Skeletal muscle tissue (tissue), 4 donors: ENCODE data around the gene HAUS5. TPM values are rescaled to one million over a fixed set of nuclear protein-coding genes. Genes with fewer than 3 reads are reported as not detected.
"Not testable (repeated sequence)": the region's sequence is repeated elsewhere in the genome, so short reads cannot be mapped to it uniquely, and the experiment has no call there.

Source experiments
- H3K27ac ChIP-seq: one replicate; pipeline ENCODE4 v1.7.0; 2013; ENCODE audit warnings: mild to moderate bottlenecking, low read depth, low read length, inconsistent platforms
- H3K27me3 ChIP-seq, 3 donors: one replicate each; pipeline ENCODE4 v1.7.0; 2013; ENCODE audit warnings: low read length in 3 of 3; ENCODE audit not compliant: control insufficient read depth in 3 of 3, insufficient read depth in 3 of 3
- H3K36me3 ChIP-seq, 3 donors: one replicate each; pipeline ENCODE4 v1.7.0; 2013; ENCODE audit warnings: low read length in 3 of 3; ENCODE audit not compliant: control insufficient read depth in 3 of 3, insufficient read depth in 3 of 3
- H3K4me1 ChIP-seq, 3 donors: one replicate each; pipeline ENCODE4 v1.7.0; 2013; ENCODE audit warnings: low read length in 3 of 3, mild to moderate bottlenecking in 3 of 3; ENCODE audit not compliant: control insufficient read depth in 3 of 3, insufficient read depth in 3 of 3
- H3K4me3 ChIP-seq, 3 donors: one replicate each; pipeline ENCODE4 v1.7.0; 2013; ENCODE audit warnings: low read length in 3 of 3
- H3K9ac ChIP-seq, 3 donors: one replicate each; pipeline ENCODE4 v1.7.0; 2013; ENCODE audit warnings: low read length in 3 of 3, mild to moderate bottlenecking in 3 of 3, moderate library complexity in 2 of 3, low read depth in 1 of 3
- H3K9me3 ChIP-seq, 3 donors: one replicate each; pipeline ENCODE4 v1.7.0; 2013; ENCODE audit warnings: low read length in 3 of 3; ENCODE audit not compliant: control insufficient read depth in 3 of 3
- total RNA-seq: library from RNA; depleted of rRNA; stranded (reverse); fragments of >200 nt; gene quantifications from one replicate; pipeline ENCODE4 v1.2.3, GENCODE V29; 2014
- donor health status: Osteomylitis.

HAUS5 gene
- total RNA-seq, 1 donor from 2014 or later = 5.7 TPM

DNA sequence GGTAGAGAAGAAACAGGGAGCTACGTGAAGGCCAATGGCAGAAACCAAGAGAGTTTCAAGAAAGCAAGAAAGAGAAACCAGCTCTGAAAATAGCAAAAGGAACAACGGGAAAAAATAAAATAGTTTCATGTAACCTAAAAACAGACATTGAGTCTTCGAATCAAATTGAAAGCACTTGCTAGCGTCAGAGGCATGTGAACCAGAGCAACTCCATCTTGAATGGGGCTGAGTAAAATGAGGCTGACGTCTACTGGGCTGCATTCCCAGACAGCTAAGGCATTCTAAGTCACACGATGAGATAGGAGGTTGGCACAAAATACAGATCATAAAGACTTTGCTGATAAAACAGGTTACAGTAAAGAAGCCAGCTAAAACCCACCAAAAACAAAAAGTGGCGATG, 33.8 kb upstream of the HAUS5 start:
- Histone ChIP-seq H3K27ac (no peak overlapping the region), H3K27me3 (peaks cover 0 to 4% (median 0%) of the 10 kb centered on the region in 3 donors), H3K4me1 (no peaks in the 10 kb centered on the region), H3K9ac (no peak overlapping the region), H3K9me3 (peaks cover 7 to 14% (median 11%) of the 10 kb centered on the region in 3 donors), H3K4me3 (no peak overlapping the region), H3K36me3 (no peaks in the 10 kb centered on the region)

DNA sequence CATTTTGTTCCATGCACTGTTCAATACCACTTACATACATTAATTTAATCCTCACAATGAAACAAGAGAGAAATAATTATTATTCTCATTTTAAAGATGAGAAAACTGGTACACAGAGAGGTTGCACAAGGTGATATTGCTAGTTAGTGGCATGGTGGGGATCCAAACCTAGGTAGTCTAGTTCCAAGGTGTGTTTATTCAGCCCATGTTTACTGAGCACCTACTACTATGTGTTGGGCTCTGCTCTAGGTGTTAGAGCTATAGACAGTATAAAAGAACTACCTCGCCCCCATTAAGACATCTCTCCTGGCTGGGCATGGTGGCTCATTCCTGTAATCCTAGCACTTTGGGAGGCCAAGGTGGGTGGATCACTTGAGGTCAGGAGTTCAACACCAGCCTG, 29.8 kb upstream of the HAUS5 start:
- Histone ChIP-seq H3K27me3 (peaks cover 10 to 19% (median 16%) of the 10 kb centered on the region in 3 donors), H3K36me3 (no peaks in the 10 kb centered on the region), H3K9ac (no peak overlapping the region)

DNA sequence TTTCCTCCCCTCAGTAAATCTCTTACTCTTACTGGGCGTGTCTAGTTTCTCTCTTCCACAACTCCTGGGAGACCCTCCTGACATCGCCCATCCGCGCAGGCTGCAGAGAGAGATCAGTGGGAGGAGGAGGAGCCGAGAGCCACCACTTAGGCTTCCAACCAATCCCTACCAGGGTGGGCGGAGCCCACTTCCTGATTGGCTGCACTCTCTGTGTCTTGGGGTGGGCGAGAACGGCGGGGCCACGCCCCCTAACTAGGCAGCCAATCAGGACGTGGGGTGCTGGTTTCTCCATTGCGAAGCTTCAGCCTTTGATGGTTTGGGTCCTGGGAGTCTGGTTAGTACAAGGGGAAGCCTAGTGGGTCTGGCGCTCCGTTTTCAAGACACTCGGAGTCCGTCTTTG, 26.7 kb upstream of the HAUS5 start, which contains the start of gene PMIS2:
Gene PMIS2, plus strand, starts transcription at position 326 of the 400 bp plus-strand sequence. CDS start 87 bp downstream, outside the sequence.
- Histone ChIP-seq H3K36me3 (no peaks in the 10 kb centered on the region), H3K27ac (no peak within 1 kb of the TSS), H3K9ac (no peak within 1 kb of the TSS), H3K27me3 (peaks cover 10 to 19% (median 16%) of the 10 kb centered on the region in 3 donors), H3K4me1 (no peaks in the 10 kb centered on the region), H3K9me3 (no peaks in the 10 kb centered on the region), H3K4me3 (no peak within 1 kb of the TSS)

More for the DNA sequence above, 29.8 kb upstream of the HAUS5 start:
- Histone ChIP-seq H3K4me3 (no peak overlapping the region), H3K4me1 (no peaks in the 10 kb centered on the region), H3K27ac (no peak overlapping the region), H3K9me3 (no peaks in the 10 kb centered on the region)

DNA sequence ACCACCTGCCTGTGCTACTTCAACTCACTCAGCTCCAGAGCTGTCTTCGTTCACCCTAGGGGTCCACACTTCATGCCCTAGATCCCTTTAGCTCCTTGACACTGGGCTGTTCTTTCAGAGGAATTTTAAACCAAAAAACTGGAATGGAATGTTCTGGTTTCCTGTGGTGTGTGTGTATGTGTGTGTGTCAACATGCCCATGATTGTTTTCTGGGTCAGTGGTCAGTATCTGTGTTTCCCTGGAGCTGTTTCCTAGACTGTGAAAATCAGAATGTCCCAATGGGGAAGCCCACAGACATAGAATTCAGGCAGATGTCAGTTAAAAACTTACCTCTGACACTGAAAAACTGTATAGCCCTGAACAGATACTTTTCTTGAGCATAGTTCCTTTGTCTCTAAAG, 25.2 kb upstream of the HAUS5 start:
- H3K4me3 ChIP-seq = no peak overlapping the region
- H3K4me1 ChIP-seq = no peaks in the 10 kb centered on the region
- peaks cover 12 to 19% (median 19%) of the 10 kb centered on the region in 3 donors for H3K27me3 ChIP-seq
- H3K9me3 ChIP-seq = no peaks in the 10 kb centered on the region
- no peak overlapping the region for H3K9ac ChIP-seq
- no peaks in the 10 kb centered on the region for H3K36me3 ChIP-seq
- no peak overlapping the region for H3K27ac ChIP-seq

GRCh38 chr19:35590875-35591274, 21.7 kb upstream of the HAUS5 start:
- peaks cover 8 to 9% (median 8%) of the 10 kb centered on the region in 3 donors for H3K27me3 ChIP-seq

DNA sequence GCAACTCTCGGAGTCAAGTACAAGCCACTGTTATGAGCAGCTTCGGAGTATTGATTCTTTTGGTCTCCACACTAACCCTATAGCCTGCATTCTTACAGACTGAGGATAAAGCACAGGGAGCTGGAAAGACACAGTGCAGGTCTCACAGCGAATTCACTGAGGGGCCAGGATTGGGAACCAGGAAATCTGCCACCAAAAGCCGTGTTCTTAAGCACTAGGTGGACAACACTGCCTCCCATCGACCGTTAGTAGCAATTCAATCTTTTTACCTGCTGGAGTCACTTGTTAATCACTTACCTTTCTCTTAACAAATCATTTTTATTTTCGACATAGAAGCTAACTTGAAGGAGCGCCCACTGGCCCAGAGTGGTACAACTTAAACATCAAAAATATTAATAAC, 20.3 kb upstream of the HAUS5 start:
- Histone ChIP-seq H3K27me3 (peaks cover 0 to 4% (median 3%) of the 10 kb centered on the region in 3 donors), H3K9ac (no peak overlapping the region), H3K4me3 (no peak overlapping the region), H3K36me3 (no peaks in the 10 kb centered on the region), H3K9me3 (no peaks in the 10 kb centered on the region), H3K27ac (no peak overlapping the region), H3K4me1 (no peaks in the 10 kb centered on the region)

More at GRCh38 chr19:35590875-35591274, 21.7 kb upstream of the HAUS5 start:
- H3K4me1 ChIP-seq = no peaks in the 10 kb centered on the region
- H3K27ac ChIP-seq = no peak overlapping the region
- no peaks in the 10 kb centered on the region for H3K36me3 ChIP-seq
- H3K9ac ChIP-seq = no peak overlapping the region
- no peak overlapping the region for H3K4me3 ChIP-seq
- no peaks in the 10 kb centered on the region for H3K9me3 ChIP-seq

- H3K9ac ChIP-seq, H3K27ac ChIP-seq, H3K4me3 ChIP-seq, H3K4me1 ChIP-seq, H3K27me3 ChIP-seq, H3K9me3 ChIP-seq, H3K36me3 ChIP-seq: not testable (repeated sequence)
Observed at GRCh38 chr19:35595026-35595425, 17.5 kb upstream of the HAUS5 start.

GRCh38 chr19:35595928-35596327, 16.6 kb upstream of the HAUS5 start:
- H3K27me3 ChIP-seq = peaks cover 0 to 4% (median 3%) of the 10 kb centered on the region in 3 donors
- H3K4me1 ChIP-seq = no peaks in the 10 kb centered on the region
- no peak overlapping the region for H3K27ac ChIP-seq
- no peak overlapping the region for H3K4me3 ChIP-seq
- no peaks in the 10 kb centered on the region for H3K9me3 ChIP-seq
- no peaks in the 10 kb centered on the region for H3K36me3 ChIP-seq
- no peak overlapping the region for H3K9ac ChIP-seq

DNA sequence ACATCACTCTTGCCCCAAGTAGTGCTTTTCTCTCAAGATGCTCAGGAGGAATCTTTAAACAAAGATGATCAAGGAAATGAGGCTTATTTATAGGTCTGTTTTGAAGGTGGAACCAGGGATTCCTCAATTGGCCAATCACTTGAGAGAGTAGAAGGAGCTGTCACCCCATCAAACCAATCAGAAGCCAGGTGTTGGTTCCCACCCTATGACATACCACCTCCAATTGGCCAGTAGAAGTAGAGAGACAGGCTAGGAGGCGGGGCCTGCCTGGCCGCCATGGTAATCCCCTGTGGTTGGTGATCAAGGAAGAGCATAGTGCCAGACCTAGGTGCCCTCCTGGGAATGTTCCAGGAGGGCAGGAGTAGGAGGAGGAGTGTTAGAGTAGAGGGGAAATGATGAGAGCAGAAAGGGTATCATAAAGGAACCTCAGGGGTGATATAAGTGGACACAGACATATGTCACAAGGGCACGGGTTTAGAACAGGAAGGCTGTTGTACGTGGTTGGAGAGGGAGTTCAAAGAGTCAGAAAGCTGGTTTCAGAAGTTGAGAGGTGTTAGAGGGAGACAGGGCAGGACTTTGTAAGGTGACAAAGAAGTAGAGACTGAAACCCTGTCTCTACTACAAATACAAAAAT, 16.1 kb upstream of the HAUS5 start:
- Histone ChIP-seq H3K9me3 (no peaks in the 10 kb centered on the region), H3K4me3 (no peak overlapping the region), H3K36me3 (no peaks in the 10 kb centered on the region), H3K9ac (no peak overlapping the region), H3K4me1 (no peaks in the 10 kb centered on the region), H3K27me3 (peaks cover 0 to 4% (median 3%) of the 10 kb centered on the region in 3 donors), H3K27ac (no peak overlapping the region)

DNA sequence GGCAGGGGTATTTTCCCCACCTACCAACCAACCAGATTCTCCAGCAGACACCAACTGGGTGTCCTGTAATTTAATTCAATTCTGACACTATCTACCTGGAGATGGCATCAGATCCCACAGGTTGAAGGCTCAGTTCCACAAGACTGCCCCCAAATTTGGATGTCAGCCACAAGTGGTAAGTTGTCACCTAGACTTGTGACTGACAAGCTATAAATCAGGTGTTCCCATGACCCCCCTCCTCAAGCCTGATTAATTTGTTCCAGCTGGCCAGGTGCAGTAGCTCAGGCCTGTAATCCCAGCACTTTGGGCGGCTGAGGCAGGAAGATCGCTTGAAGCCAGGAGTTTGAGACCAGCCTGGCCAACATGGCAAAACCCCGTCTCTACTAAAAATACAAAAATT, 10.6 kb upstream of the HAUS5 start:
- Histone ChIP-seq H3K4me3 (no peak overlapping the region), H3K27me3 (peaks cover 0 to 2% (median 0%) of the 10 kb centered on the region in 3 donors), H3K27ac (no peak overlapping the region), H3K9me3 (no peaks in the 10 kb centered on the region), H3K9ac (no peak overlapping the region), H3K4me1 (no peaks in the 10 kb centered on the region), H3K36me3 (no peaks in the 10 kb centered on the region)
